Astrocyte of the spinal cord (primary cell): ENCODE measurements around the gene PPM1A.

ENCODE experiments used
- DNase-seq: peaks from one replicate; pipeline ENCODE4 v3.0.0; 2011; ENCODE audit warnings: low read depth, low spot score
- H3K4me3 ChIP-seq: 2 replicates; pipeline ENCODE4 v1.5.1; 2011; ENCODE audit warnings: low read depth, mild to moderate bottlenecking, low read length, moderate library complexity
- CTCF ChIP-seq: IDR thresholded peaks from 2 replicates; pipeline ENCODE4 v1.5.1; 2012; ENCODE audit warnings: low read depth, mild to moderate bottlenecking, low read length, inconsistent platforms
- in situ Hi-C: cut with HindIII; loops from 2 replicates; pipeline ENCODE4 v1.10.0; 2017; ENCODE audit warnings: low sequenced_read_pairs

The PPM1A gene

GRCh38 chr14:60254176-60254575 is 5.2 kb downstream of the PPM1A start:
- no peak overlapping the region for H3K4me3 ChIP-seq
- in situ Hi-C loops, result no loop called here
- no peak for DNase-seq
- no peak for TF ChIP-seq CTCF

DNA sequence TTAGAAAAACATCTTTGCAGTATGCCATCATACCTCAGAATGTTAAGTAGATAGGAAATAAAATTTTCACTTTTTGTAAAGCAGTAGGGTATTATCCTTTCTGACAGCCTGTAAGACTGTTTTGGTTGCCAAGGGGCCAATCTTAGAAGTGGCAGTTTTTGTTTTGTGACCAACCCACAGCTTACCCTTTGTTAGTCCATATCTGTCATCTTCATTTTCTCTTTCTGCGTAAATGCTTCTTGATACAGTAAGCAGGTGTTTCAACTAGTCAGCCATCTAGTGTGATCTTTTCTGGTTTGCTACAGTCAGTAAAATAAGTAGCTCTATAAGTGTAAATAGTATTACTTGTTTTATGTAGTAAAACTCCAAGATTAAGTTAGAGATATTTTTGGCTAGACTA is 8.8 kb downstream of the PPM1A start:
- in situ Hi-C loops, result no loop called here
- no peak for DNase-seq
- H3K4me3 ChIP-seq, result no peak overlapping the region
- no peak for TF ChIP-seq CTCF

DNA sequence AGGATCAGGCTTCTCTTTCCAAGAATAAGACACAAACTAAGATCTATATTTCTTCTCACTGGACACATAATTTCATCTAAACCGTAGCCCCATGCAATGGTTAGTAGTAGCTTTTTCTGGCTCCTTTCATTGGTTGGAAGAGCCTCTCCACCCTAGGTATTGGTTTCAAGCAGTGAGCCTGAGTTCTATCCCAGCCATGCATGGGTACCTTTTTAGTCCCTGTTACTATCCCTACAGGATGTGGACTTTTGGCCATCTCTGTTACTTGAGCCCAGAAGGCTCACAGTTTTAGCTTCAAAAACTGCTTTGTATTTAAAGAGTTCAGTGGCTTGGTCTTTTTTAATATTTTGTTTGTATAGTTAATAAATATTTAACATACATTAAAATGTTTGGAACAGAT is 16.1 kb downstream of the PPM1A start:
- no peak for TF ChIP-seq CTCF
- in situ Hi-C loops, result no loop called here
- DNase-seq, result no peak
- H3K4me3 ChIP-seq, result no peak overlapping the region

GRCh38 chr14:60266021-60266937 is 17.3 kb downstream of the PPM1A start:
- no peak for DNase-seq
- peak; percentile 43 for TF ChIP-seq CTCF
- no peak overlapping the region for H3K4me3 ChIP-seq
- in situ Hi-C loops, result no loop called here

- DNase-seq, result no peak
- TF ChIP-seq CTCF, result no peak
- in situ Hi-C loops, result no loop called here
- H3K4me3 ChIP-seq, result no peak overlapping the region
These were observed 23.2 kb downstream of the PPM1A start for GRCh38 chr14:60272177-60272576.

DNA sequence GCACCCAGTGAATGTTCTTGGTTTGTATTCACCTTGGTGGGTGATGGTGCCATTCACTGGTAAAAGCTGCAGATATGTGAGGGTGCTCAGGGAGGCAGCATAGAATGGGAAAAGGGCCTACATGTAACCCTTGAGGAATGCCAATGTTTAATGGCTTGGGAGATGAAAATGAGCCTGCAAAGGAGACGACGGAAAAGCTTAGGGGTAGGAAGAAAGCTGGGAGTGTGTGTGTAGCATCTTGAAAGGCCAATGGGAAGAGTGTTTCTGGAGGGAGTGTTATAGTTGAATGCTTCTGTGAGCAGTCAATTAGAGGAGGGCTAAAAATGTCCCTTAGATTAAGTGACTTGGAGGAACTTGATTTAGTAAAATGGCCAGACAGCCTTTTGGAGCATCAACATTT is 24.9 kb downstream of the PPM1A start:
- no peak for DNase-seq

More for the DNA sequence above, 24.9 kb downstream of the PPM1A start:
- TF ChIP-seq CTCF, result no peak
- H3K4me3 ChIP-seq, result no peak overlapping the region
- in situ Hi-C loops, result no loop called here
